GM06990 (cell line): ENCODE data around the gene APOM.
A peak's percentile ranks its signal among the peaks of the same experiment; 100 is the strongest.

Experiments used
- DNase-seq: peaks from one replicate; pipeline ENCODE4 v3.0.0-alpha.2; 2011; ENCODE audit not compliant: insufficient read length; ENCODE audit errors: extremely low read depth
- H3K27me3 ChIP-seq: replicated peaks from 2 replicates; pipeline ENCODE4 v1.6.0; 2011; ENCODE audit warnings: low read length; ENCODE audit not compliant: control insufficient read depth, insufficient read depth
- H3K36me3 ChIP-seq: 2 replicates; pipeline ENCODE4 v1.5.1; 2011; ENCODE audit warnings: low read length; ENCODE audit not compliant: control insufficient read depth, insufficient read depth
- H3K4me3 ChIP-seq: replicated peaks from 2 replicates; pipeline ENCODE4 v1.5.1; 2011; ENCODE audit warnings: low read depth, mild to moderate bottlenecking, control low read depth, low read length
- CTCF ChIP-seq: IDR thresholded peaks from 2 replicates; pipeline ENCODE4 v1.5.1; 2011; ENCODE audit warnings: low read length, control low read depth, mild to moderate bottlenecking, inconsistent platforms; ENCODE audit not compliant: insufficient read depth, poor library complexity, severe bottlenecking

APOM gene

GRCh38 chr6:31687321-31687720 lies 31.6 kb downstream of the APOM start:
- Histone ChIP-seq H3K36me3 (peaks cover 38% of the 10 kb centered on the region), H3K27me3 (no peaks in the 10 kb centered on the region), H3K4me3 (no peak overlapping the region)
- DNase-seq: no peak
- no peak for TF ChIP-seq CTCF

GRCh38 chr6:31687860-31688693 lies 32.4 kb downstream of the APOM start:
- H3K27me3 ChIP-seq: no peaks in the 10 kb centered on the region
- peaks cover 42% of the 10 kb centered on the region for H3K36me3 ChIP-seq
- no peak for TF ChIP-seq CTCF
- no peak overlapping the region for H3K4me3 ChIP-seq
- no peak for DNase-seq

- H3K4me3 ChIP-seq: no peak overlapping the region
- no peaks in the 10 kb centered on the region for H3K27me3 ChIP-seq
- peaks cover 45% of the 10 kb centered on the region for H3K36me3 ChIP-seq
- peak; percentile 56 for TF ChIP-seq CTCF
- no peak for DNase-seq
These were observed 33.8 kb downstream of the APOM start for GRCh38 chr6:31689249-31690110.

GRCh38 chr6:31690231-31691077 lies 34.8 kb downstream of the APOM start:
- no peak for TF ChIP-seq CTCF
- Histone ChIP-seq H3K27me3 (no peaks in the 10 kb centered on the region), H3K36me3 (peaks cover 45% of the 10 kb centered on the region), H3K4me3 (no peak overlapping the region)
- no peak for DNase-seq

GRCh38 chr6:31691078-31691463 lies 35.4 kb downstream of the APOM start:
- Histone ChIP-seq H3K4me3 (no peak overlapping the region), H3K36me3 (peaks cover 45% of the 10 kb centered on the region), H3K27me3 (no peaks in the 10 kb centered on the region)
- no peak for DNase-seq
- no peak for TF ChIP-seq CTCF
